Activated T-helper 2 cell treated with anti-CD3 and anti-CD28 coated beads, Interferon-gamma antibody, Interleukin-2, Interleukin-4, amounts not matched to agents 10 μg/mL and 5 μg/mL and 100 μg/mL, durations not matched to agents 14 hours and 24 hours and 36 hours (primary cell): ENCODE results near the gene ARPC5. TPM values are rescaled to one million over a fixed set of nuclear protein-coding genes. Genes with fewer than 3 reads are reported as not detected.

Experiments
- DNase-seq: peaks from one replicate; pipeline ENCODE4 v3.0.0; 2021; ENCODE audit warnings: low spot score
- H3K27ac Mint-ChIP-seq: one replicate; pipeline ENCODE4 v1.8.0; 2021; ENCODE audit warnings: mixed read lengths
- H3K27me3 Mint-ChIP-seq: one replicate; pipeline ENCODE4 v1.8.0; 2021; ENCODE audit warnings: low read depth, mixed read lengths
- H3K36me3 Mint-ChIP-seq: one replicate; pipeline ENCODE4 v1.8.0; 2021; ENCODE audit warnings: low read depth, mixed read lengths
- H3K4me1 Mint-ChIP-seq: one replicate; pipeline ENCODE4 v1.8.0; 2021; ENCODE audit warnings: low read depth, mixed read lengths
- H3K4me3 Mint-ChIP-seq: one replicate; pipeline ENCODE4 v1.8.0; 2021; ENCODE audit warnings: low read depth, mild to moderate bottlenecking, moderate library complexity, mixed read lengths
- H3K9me3 Mint-ChIP-seq: one replicate; pipeline ENCODE4 v1.8.0; 2021; ENCODE audit warnings: mixed read lengths
- intact Hi-C: fragments of 100-400 bp; cut with micrococcal nuclease; formaldehyde crosslinking; loops from one replicate; pipeline ENCODE4 v1.15.1; 2023
- total RNA-seq: library from RNA; stranded (reverse); gene quantifications from 2 replicates; pipeline ENCODE4 v1.2.3, GENCODE V29; 2022

The ARPC5 gene
- total RNA-seq, 1 donor from 2014 or later, result 169 TPM

DNA sequence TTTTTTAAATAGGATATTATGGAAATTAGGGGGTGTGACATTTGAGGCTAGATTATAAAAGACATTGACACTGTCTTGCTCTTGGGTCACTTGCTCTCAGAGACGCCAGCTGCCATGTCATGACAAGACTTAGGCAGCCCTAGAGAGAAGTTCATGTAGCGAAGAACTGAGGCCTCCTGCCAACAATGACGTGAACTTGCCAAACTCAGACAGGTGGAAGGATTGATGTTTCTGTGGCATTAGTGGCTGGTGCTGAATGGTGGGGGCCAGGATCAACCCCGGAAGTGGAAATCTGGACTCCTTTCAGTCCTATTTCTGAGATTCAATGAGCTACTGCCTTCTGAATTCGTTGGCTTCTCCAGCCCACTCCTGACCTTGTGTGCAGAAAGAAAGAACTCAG is 60.0 kb downstream of the ARPC5 start:
- no peak for DNase-seq
- no peaks in the 10 kb centered on the region for H3K27me3 Mint-ChIP-seq
- intact Hi-C loops, result no loop called here
- no peaks in the 10 kb centered on the region for H3K9me3 Mint-ChIP-seq
- H3K36me3 Mint-ChIP-seq, result no peaks in the 10 kb centered on the region
- no peak overlapping the region for H3K4me3 Mint-ChIP-seq
- H3K27ac Mint-ChIP-seq, result no peak overlapping the region
- peaks cover 11% of the 10 kb centered on the region for H3K4me1 Mint-ChIP-seq

DNA sequence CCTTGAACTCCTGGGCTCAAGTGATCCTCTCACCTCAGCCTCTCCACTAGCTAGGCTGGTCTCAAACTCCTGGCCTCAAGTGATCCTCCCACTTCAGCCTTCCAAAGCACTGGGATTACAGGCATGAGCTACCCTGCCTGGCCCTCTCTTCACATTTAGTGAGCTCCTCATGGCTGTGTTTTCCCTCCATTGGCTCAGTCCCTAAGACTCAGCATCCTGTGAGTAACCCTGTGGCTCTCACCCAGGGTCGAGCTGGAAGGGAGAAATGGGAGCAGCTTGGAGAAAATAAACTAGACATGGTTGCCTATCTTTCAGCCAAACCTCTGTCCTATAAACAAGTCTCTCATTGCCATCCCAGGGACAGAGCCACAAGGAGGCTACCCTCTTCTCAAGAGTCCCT is 62.9 kb downstream of the ARPC5 start:
- intact Hi-C loops, result no loop called here
- peaks cover 9% of the 10 kb centered on the region for H3K4me1 Mint-ChIP-seq

DNA sequence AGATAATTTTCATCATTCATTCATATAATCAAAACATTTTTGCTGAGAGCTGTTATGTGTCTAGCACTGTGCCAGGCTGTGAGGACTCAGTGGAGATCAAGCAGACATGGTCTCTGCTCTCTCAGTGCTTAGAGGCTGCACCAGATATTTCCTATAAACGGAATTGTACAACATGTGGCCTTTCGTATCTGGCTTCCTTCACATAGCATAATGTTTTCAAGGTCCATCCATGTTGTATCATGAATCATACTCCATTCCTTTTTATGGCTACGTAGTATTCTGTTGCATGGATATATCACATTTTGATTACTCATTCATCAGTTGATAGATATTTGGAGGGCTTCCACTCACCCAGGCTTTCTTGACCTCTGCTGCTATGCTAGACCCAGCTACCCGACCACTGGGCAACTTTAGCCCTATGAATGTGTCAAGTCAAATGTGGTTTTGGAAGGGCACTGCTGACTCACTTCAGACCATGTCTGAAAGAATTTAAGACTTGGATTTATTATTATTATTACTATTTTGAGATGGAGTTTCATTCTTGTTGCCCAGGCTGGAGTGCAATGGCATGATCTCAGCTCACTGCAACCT is 63.8 kb downstream of the ARPC5 start:
- no peak for DNase-seq
- intact Hi-C loops, result no loop called here
- H3K4me3 Mint-ChIP-seq, result no peak overlapping the region
- H3K27ac Mint-ChIP-seq, result no peak overlapping the region
- peaks cover 2% of the 10 kb centered on the region for H3K36me3 Mint-ChIP-seq
- H3K9me3 Mint-ChIP-seq, result no peaks in the 10 kb centered on the region
- no peaks in the 10 kb centered on the region for H3K27me3 Mint-ChIP-seq
- peaks cover 14% of the 10 kb centered on the region for H3K4me1 Mint-ChIP-seq

More for the DNA sequence above, 62.9 kb downstream of the ARPC5 start:
- Mint-ChIP-seq H3K9me3 (no peaks in the 10 kb centered on the region), H3K27me3 (no peaks in the 10 kb centered on the region), H3K27ac (no peak overlapping the region), H3K4me3 (no peak overlapping the region), H3K36me3 (peaks cover 2% of the 10 kb centered on the region)
- no peak for DNase-seq

Other genes with a start within 250 kb of the ARPC5 start
- not detected in 2 replicates for gene NMNAT2, start 217.4 kb downstream of the ARPC5 start, total RNA-seq
- gene SMG7, start 163.3 kb downstream of the ARPC5 start, total RNA-seq, result 63.3 and 65.0 TPM in 2 replicates
- gene NCF2, start 45.3 kb downstream of the ARPC5 start, total RNA-seq, result 2.2 and 2.6 TPM in 2 replicates
- gene APOBEC4, start 17.5 kb upstream of the ARPC5 start, total RNA-seq, result not detected in 2 replicates
- gene RGL1, start 169.3 kb upstream of the ARPC5 start, total RNA-seq, result 2.2 TPM in 2 replicates